H1 (cell line): ENCODE results near the gene YEATS4. TPM values are rescaled to one million over a fixed set of nuclear protein-coding genes. Genes with fewer than 3 reads are reported as not detected.
A peak's percentile ranks its signal among the peaks of the same experiment; 100 is the strongest.

Experiments used
- CEBPB ChIP-seq: IDR thresholded peaks from 2 replicates; pipeline ENCODE4 v1.6.1; 2012; ENCODE audit warnings: low read depth, low read length
- E2F6 ChIP-seq: IDR thresholded peaks from 2 replicates; pipeline ENCODE4 v1.6.1; 2012; ENCODE audit warnings: inconsistent platforms
- EGR1 ChIP-seq: IDR thresholded peaks from 2 replicates; pipeline ENCODE4 v1.6.1; 2011; ENCODE audit warnings: low read depth, low read length, borderline replicate concordance
- TEAD4 ChIP-seq: IDR thresholded peaks from 2 replicates; pipeline ENCODE4 v1.6.1; 2012; ENCODE audit warnings: low read depth, low read length, inconsistent platforms, mixed read lengths
- polyA plus RNA-seq, 7 experiments: library from polyadenylated mRNA; depleted of rRNA in 3 of 7; stranded (reverse) in 5 of 7; unstranded in 2 of 7; fragments of >200 nt in 5 of 7; fragments of 200-250 nt in 2 of 7; gene quantifications; 1 replicate in 5 of 7; 2 replicates in 1 of 7; 4 replicates in 1 of 7; pipeline versions ENCODE4 v1.2.1 to v1.2.3, GENCODE V29; 2011 to 2013; ENCODE audit warnings: missing spikeins in 2 of 7, mixed read lengths in 2 of 7
- total RNA-seq: library from RNA; stranded (reverse); fragmentation: NEBNext Ultra II Directional; extraction: Animal tissue kit (Norgen Biotek cat#: 25700); gene quantifications from 2 replicates; pipeline ENCODE4 v1.2.1, GENCODE V29; 2021

The YEATS4 gene
- total and polyA plus RNA-seq, 2 of the 8 experiments (the other 6 are each of a cell fraction or from before 2014, with no cell fraction given): 25.7 to 32.5 TPM

- TF ChIP-seq E2F6: peak; percentile 89
- TF ChIP-seq TEAD4: peak; percentile 57; the same call in 1 of the 2 replicates
- peak; percentile 53; the same call in 1 of the 2 replicates for TF ChIP-seq EGR1
- TF ChIP-seq CEBPB: no peak
Observed at GRCh38 chr12:69359531-69360347, at the start of gene YEATS4 (continued).
